ENCODE measurements around the gene TPP2. TPM values are rescaled to one million over a fixed set of nuclear protein-coding genes. Genes with fewer than 3 reads are reported as not detected.

Gene TPP2
- total RNA-seq, 2 donors from 2014 or later, result 31.4 to 31.8 TPM

GRCh38 chr13:102726430-102726829 is 129.6 kb downstream of the TPP2 start:
- no peaks in the 10 kb centered on the region for H3K4me1 ChIP-seq (replicated peaks)
- H3K36me3 ChIP-seq, result no peaks in the 10 kb centered on the region
- H3K27ac ChIP-seq, result no peak overlapping the region
- H3K9me3 ChIP-seq, result no peaks in the 10 kb centered on the region
- WGBS, result 77% methylated on average over 2 of the region's 2 CpGs
- intact Hi-C loops (cut with DNase I), result no loop called here
- no peaks in the 10 kb centered on the region for H3K27me3 ChIP-seq (replicated peaks; ENCODE audit: insufficient read depth)
- DNase-seq (ENCODE audit: low spot score), result no peak
- H3K4me3 ChIP-seq, result no peak overlapping the region
- TF ChIP-seq, protein P1, sequence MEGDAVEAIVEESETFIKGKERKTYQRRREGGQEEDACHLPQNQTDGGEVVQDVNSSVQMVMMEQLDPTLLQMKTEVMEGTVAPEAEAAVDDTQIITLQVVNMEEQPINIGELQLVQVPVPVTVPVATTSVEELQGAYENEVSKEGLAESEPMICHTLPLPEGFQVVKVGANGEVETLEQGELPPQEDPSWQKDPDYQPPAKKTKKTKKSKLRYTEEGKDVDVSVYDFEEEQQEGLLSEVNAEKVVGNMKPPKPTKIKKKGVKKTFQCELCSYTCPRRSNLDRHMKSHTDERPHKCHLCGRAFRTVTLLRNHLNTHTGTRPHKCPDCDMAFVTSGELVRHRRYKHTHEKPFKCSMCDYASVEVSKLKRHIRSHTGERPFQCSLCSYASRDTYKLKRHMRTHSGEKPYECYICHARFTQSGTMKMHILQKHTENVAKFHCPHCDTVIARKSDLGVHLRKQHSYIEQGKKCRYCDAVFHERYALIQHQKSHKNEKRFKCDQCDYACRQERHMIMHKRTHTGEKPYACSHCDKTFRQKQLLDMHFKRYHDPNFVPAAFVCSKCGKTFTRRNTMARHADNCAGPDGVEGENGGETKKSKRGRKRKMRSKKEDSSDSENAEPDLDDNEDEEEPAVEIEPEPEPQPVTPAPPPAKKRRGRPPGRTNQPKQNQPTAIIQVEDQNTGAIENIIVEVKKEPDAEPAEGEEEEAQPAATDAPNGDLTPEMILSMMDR (IDR thresholded peaks at IDR 0.05), result no peak
- TF ChIP-seq POLR2AphosphoS5 (IDR thresholded peaks at IDR 0.05) (no peak), POLR2A (IDR thresholded peaks at IDR 0.05) (no peak)

Other genes with a start within 250 kb of the TPP2 start
- gene FGF14, start 194.9 kb upstream of the TPP2 start, total RNA-seq, result under 1 TPM; under 0.01 to 0.28 TPM
- gene METTL21C, start 98.1 kb downstream of the TPP2 start, total RNA-seq, result not detected
- gene TEX30, start 176.8 kb downstream of the TPP2 start, total RNA-seq, result 10 to 100 TPM in 1 of 2 donors, 1 to 10 TPM in 1; 3.6 to 22.2 TPM
- gene POGLUT2, start 202.0 kb downstream of the TPP2 start, total RNA-seq, result 1 to 10 TPM; 3.9 to 4.0 TPM
- 10 to 100 TPM; 16.2 to 22.0 TPM for gene BIVM, start 202.1 kb downstream of the TPP2 start, total RNA-seq
- 10 to 100 TPM; 60.9 to 72.7 TPM for gene ERCC5, start 249.0 kb downstream of the TPP2 start, total RNA-seq

Data from prostate gland (tissue), 2 donors.